NCI-H524 (cell line): ENCODE measurements around the gene FBXO39.
"Not testable (repeated sequence)": the region's sequence is repeated elsewhere in the genome, so short reads cannot be mapped to it uniquely, and the experiment has no call there.

ENCODE experiments used
- DNase-seq, 2 experiments: peaks; one replicate each; lab custom pipeline; 2025; lab: John Stamatoyannopoulos, UW

Gene FBXO39

DNA sequence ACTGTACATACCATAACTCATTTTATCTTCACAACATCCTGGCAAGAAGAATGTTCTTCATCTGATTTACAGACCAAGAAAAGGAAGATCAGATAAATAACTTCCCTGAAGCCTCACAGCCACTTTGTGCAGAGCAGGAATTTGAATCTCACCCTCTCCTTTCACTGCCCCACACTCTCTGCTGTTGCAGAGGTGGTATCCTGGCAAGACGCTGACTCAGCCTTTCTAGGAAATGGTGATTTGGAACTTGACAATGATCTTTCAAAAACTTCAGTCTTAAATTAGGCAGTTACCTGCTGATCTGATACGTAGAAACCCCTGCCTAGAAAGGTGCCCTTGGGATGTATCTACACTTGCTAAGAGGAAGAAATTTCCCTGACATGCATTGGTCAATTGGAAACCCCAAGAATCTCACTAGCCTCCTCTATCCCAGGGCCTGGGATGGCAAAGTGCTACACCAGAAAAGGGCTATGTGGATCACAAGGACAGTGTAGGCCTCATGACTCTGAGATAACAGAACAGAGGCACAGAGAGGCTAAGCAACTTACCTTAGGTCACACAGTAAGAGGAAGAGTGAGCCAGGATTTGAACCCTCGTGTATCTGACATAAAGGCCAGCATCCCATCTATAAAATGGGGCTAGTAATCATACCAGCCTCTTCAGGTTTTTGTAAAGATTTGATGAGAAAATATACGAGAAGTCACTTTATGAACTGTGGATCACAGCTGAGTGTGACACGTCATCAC, 17.9 kb downstream of the FBXO39 start:
- DNase-seq = no peak

DNA sequence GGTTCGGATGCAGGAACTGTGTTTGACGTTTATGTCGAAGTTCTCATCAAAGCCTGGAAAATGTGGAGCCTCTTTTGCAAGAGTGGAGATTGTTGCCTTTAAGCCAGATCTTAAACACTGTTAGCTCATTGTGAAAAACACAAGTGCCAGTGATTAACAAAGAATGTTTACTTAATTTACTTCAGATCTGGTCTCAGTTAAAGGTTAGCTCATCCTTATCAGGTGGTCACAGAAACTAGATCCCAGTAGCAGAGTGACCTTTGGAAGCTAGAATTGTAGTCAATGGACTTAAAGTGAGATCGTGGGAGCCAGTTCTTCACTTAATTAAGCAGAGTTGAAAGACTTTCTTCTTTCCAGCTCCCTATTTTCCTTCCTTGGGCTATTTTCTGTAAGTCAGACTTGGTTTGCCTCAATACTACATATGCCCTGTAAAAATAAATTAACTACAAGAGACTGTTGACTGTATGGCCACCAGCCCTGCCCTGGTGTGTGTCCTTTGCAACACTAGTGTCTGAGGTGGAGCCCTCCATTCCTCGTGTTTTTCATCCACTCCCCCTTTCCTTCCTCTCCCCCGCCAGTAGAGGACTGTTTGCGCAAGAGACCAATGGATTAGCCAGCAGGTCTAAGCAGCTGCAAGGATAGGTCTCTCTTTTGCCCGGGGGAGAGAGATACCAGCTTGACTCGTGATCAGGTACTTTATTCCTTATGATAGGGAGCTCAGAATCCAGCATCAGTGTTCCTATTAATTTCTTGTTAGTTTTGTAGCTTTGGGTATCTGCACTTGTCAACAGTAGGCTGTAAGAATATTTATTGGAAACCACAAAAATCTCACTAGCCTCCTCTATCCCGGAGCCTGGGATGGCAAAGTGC, 20.2 kb downstream of the FBXO39 start:
- DNase-seq = no peak

DNA sequence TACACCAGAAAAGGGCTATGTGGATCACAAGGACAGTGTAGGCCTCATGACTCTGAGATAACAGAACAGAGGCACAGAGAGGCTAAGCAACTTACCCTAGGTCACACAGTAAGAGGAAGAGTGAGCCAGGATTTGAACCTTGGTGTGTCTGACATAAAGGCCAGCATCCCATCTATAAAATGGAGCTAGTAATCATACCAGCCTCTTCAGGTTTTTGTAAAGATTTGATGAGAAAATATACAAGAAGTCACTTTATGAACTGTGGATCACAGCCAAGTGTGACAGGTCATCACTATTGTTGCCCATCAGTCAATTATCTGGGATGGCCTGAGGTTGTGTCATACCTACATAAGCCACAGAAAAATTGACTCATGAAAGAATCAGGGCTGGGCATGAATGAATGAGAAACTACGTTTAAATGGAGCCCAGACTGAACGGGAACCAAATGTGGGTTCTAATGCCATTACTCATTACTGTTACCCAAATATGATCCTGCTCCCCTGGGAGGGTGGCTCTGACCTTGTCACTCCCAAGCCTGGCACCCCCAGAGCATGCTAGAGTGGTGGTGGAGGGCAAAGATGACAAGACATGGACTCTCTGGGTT, 21.0 kb downstream of the FBXO39 start:
- DNase-seq = no peak

DNA sequence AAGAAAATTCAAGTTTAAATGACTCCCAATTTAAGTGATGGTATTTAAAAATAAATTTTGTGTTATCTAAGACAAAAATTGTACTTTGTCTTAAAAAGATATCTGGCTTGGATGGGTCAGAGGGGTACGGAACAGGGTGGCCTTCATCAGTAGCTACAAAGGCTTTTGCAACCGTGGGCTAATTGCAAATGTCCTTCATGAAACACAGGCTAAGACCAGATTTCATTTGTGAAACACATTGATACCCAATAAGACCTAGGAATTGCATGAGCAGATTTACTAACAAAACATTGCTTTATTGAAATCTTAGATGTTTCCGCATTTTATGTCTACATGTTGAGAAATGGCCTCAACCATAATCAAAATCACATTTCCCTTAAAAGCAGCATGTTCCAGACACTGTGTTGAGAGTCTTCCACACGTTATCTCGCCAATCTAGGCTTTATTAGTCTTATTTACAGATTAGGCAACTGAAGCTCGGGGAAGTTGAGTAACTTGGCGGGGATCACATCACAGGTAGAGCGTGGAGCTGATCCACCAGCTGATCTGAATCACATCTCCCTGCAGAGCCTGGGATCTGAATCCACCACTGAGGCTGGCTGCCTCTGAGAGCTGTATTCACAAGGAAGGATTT, 21.8 kb downstream of the FBXO39 start:
- no peak for DNase-seq

DNA sequence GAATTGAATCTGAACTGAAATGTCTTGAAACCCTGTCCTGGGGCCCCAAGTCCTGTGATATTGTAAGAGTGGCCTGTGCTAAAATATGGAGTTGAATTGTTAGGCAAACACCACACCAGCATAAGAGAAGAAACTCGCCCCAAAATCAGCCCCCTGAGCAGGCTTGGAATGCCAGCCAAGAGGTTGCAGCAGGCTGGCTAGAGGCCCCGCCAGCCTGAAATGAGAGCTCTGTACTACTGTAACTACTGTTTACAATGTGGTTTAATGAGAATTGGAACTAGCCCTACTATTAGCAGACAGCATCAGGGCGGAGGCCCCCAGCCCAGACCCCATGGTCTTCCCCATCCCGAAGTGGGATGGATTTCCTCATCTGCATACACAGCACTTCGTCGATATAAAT, 23.7 kb downstream of the FBXO39 start:
- DNase-seq = no peak

DNA sequence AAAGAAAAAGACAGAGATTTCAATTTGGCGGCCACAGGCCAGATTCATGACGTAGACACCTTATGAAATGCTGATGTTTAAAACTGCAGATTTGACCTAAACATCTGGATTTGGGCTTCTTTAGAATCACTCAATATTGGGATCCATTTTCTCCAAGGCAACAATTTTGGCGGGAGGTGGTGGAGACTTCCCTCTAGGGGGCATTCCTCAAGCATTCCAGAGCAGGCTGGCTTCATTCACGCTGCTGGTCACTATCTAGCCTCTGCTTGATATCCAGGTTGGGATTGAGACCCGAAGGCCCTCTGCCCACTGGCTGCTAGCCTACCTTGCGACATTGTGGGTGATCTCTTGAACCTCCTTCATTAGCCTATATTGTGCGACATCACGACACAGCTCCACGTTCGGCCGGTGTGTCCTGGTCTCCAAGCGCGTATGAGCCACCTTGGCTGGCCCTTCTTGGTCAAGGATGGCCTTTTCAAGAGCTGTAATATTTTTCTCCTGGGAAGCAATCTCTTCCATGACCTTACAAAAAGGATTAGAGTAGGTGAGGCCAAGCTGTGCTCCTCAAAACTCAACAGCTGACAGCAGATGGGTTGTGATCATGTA, 24.5 kb downstream of the FBXO39 start:
- no peak for DNase-seq

DNA sequence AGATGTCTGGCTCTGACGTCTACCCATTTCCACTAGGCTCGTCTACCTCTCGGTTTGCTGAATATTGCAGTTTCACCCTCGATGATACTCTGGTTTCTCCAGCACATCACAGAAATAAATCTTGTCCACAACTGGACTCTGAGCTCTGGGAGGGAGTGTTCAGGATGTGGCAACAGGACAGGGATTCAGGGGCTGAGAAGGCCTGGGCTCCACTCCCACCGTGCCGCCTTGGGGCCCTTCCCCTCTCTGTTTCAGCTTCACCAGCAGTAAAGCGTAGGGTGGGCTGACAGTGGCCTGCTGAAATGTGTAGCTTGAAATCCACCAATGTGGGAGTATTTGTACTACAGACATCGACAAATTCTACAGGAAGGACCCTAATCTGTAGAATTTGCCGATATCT, 35.5 kb downstream of the FBXO39 start:
- no peak for DNase-seq

DNA sequence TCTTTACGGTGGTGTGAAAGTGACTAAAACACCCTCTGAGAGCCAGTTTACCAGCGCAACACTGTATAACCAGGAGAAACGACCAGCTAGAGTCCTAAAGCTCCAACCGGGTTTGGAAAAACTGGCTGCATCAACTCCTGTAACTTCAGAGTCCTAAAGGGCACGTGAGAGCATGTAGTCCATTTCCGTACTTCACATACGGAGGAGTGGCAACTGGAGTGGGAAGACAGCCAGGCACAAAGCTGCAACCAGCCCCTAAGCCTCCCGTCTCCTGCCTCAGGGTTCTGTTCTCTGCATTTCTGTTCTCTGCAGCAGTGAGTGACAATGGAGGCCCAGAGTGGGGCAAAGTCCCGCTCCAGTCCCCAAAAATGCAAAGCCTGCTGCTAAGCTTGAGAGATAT, 36.3 kb downstream of the FBXO39 start:
- DNase-seq = no peak

DNA sequence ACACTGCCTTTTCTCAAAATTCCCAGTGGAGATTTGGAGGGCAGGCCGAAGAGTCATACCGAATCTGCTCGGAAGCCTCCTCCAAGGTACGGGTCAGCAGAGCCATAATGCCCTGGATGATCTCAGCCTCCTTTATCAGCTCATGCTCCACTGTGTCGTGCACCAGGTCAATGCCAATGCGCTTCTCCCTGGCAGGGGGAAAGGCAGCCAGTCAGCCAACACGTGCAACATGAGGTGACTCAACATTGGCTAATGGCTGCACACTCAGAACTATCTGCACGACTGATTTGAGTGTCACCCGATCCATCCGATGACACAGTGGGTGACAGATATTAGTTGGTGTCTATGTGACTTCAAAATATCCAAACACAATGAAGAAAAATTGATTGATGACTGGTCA, 39.8 kb downstream of the FBXO39 start:
- DNase-seq = no peak

DNA sequence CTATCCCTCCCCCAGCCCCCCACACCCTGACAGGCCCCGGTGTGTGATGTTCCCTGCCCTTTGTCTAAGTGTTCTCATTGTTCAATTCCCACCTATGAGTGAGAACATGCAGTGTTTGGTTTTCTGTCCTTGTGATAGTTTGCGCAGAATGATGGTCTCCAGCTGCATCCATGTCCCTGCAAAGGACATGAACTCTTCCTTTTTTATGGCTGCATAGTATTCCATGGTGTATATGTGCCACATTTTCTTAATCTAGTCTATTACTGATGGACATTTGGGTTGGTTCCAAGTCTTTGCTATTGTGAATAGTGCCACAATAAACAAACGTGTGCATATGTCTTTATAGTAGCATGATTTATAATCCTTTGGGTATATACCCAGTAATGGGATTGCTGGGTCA, 40.4 kb downstream of the FBXO39 start:
- DNase-seq = not testable (repeated sequence)

DNA sequence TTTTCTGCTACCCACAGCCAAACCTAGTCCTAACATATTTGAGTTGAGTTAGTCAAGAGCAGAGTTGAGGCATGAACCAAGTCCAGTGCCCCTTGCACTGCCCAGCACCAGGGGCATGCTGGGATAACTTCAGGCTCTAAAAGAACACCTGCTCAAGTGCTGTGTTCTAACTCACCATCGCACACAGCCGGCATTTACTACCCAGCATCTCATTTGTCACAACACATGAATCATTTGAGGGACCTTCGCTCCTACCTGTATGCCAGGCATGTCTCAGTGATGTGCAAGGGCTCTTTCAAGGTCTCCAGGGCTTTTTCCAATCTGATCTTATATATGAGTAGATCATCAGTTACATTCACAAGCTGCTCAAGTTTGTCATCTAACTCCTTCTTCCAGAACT, 42.9 kb downstream of the FBXO39 start:
- no peak for DNase-seq

DNA sequence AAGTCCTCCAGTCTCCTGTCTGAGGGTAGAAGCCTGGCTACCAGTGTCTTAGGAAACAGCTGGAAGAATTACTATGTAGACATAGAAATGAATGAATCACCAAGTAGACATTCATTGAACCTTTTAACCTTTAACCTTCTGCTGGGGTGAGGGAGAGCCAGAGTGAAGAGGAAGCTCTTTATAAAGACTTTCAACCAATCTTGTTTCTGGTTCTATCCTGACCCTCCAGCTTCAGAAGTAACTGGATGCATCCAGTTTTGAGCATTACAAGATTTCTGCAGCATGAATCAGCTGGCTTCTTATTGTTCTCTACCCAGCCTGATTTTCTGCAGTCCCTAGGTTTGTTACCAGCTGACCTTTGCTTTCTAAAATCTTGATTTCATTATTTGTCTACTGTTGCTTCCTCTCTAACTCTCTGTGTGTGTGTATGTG, 47.0 kb downstream of the FBXO39 start:
- DNase-seq = no peak

DNA sequence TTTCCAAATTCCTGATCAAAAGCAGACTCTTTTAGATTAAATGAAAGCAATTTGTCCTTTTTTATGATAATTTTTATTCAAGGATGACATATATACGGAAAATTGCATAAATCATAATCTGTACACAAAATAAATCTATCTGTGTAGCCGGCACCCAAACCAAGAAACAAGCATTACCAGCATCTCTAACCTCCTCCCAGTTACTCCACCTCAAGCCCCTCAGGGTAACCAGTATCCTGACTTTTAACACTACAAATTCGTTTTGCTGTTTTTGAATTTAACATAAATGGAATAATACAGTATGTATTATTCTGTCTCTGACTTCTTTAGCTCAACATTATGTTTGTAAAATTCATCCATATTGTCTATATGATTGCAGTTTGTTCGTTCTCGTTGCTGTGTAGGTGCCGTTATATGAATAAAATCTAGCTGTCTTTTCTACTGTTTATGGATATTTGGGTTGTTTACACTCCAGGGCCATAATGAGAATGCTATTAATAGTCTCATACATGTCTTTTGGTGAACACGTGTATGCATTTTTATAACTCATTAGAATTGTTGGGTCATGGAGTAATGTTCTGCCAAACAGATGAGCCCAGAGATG, 54.5 kb downstream of the FBXO39 start:
- DNase-seq = no peak

DNA sequence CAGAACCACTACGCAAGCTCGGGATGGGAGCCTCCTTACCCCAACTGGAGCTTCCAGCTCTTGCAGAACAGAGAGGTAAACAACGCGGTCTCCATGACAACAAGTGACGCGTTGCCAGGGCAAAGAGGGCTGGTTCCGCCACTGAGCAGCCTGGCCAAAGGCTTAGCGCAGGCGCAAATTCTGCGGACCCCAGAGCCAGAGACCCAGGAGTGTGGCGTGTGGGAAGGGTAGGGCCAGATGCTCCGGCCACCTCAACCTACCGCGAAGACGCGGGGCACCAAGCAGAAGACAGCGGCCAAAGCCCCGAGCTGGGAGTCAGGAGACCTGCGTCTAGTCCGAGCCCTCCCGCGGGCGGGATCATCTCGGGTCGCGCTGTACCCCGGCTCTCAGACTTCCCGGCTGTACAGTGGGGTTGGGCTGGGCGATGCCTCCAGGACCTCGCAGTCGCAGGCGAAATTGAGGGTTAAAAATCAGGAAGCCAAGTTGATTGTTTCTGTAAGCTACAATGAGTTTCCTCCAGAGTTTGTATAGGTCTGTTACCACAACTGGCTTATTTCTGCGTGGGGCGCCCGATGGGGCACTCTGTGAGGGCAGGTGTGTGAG, 55.7 kb downstream of the FBXO39 start, which contains the start of gene TEKT1:
TEKT1 (minus strand) TSS at position 69 of the 603 bp plus-strand sequence. CDS start 1,353 bp downstream, outside the sequence.
- DNase-seq = peak in 1 of 2 experiments; percentile 3
